Transverse colon (tissue), 4 donors: ENCODE measurements around the gene RHBDL1. TPM values are rescaled to one million over a fixed set of nuclear protein-coding genes. Genes with fewer than 3 reads are reported as not detected.

ENCODE experiments used
- DNase-seq: peaks from one replicate; pipeline ENCODE4 v3.0.0-alpha.2; 2019
- H3K27ac ChIP-seq, 4 donors: fragments of 200-600 bp; sonication (generic); 2 replicates each; pipeline ENCODE4 v1.5.1; 2016 to 2018; ENCODE audit warnings: inconsistent platforms in 4 of 4
- H3K27me3 ChIP-seq: fragments of 200-600 bp; sonication (generic); 2 replicates; pipeline ENCODE4 v1.5.1; 2017; ENCODE audit warnings: inconsistent platforms
- H3K36me3 ChIP-seq, 4 donors: fragments of 200-600 bp; sonication (generic); 2 replicates each; pipeline ENCODE4 v1.5.1; 2017 to 2019; ENCODE audit warnings: inconsistent platforms in 4 of 4
- H3K4me1 ChIP-seq, 4 donors: fragments of 200-600 bp; sonication (generic); 2 replicates each; pipeline ENCODE4 v1.5.1; 2017 to 2020; ENCODE audit warnings: inconsistent platforms in 4 of 4
- H3K4me3 ChIP-seq, 4 donors: fragments of 200-600 bp; sonication (generic); 1 replicate in 1 of 4; 2 replicates in 3 of 4; pipeline versions ENCODE4 v1.5.1 to v1.6.1; 2017 to 2019; ENCODE audit warnings: inconsistent platforms in 4 of 4
- H3K9me3 ChIP-seq, 2 donors: fragments of 200-600 bp; sonication (generic); 2 replicates each; pipeline ENCODE4 v1.5.1; 2017 to 2019; ENCODE audit warnings: inconsistent platforms in 2 of 2
- CTCF ChIP-seq, 5 experiments: fragments of 200-600 bp in 3 of 5; fragments of 450-650 bp in 2 of 5; sonication (generic) in 3 of 5; IDR thresholded peaks; 1 replicate in 2 of 5; 2 replicates in 3 of 5; pipeline ENCODE4 v1.5.1; 2016 to 2017; ENCODE audit warnings: antibody characterized with exemption in 5 of 5, inconsistent platforms in 3 of 5, mild to moderate bottlenecking in 2 of 5, moderate library complexity in 1 of 5
- EP300 ChIP-seq: sonication (generic); formaldehyde crosslinking; IDR thresholded peaks from one replicate; pipeline ENCODE4 v1.6.1; 2017; ENCODE audit warnings: antibody characterized with exemption, low read depth
- POLR2A ChIP-seq: fragments of 450-650 bp; IDR thresholded peaks from one replicate; pipeline ENCODE4 v1.6.1; 2016; ENCODE audit warnings: antibody characterized with exemption, mild to moderate bottlenecking, moderate library complexity
- POLR2AphosphoS5 ChIP-seq, 3 donors: sonication (generic); formaldehyde crosslinking; IDR thresholded peaks; one replicate each; pipeline ENCODE4 v1.6.1; 2016; ENCODE audit warnings: antibody characterized with exemption in 3 of 3
- WGBS, 2 donors: methylation state at CpG; one replicate each; pipeline ENCODE4 v1.1.5; 2018; ENCODE audit warnings: low coverage in 1 of 2; 5-methylcytosine and 5-hydroxymethylcytosine counted together
- in situ Hi-C, 4 donors: fragments of 200-750 bp; cut with MboI; loops; one replicate each; pipeline versions ENCODE4 v1.15.0 to v1.15.1; 2017; ENCODE audit warnings: low sequenced_read_pairs in 3 of 4, low pct_ligation_motif_present in 1 of 4, low pct_unique_long_range_greater_than_20kb in 1 of 4
- intact Hi-C: fragments of 100-400 bp; cut with DNase I; formaldehyde crosslinking; loops from one replicate; pipeline ENCODE4 v1.15.1; 2023; ENCODE audit warnings: low total_unique reads
- total RNA-seq, 4 donors: library from RNA; depleted of rRNA; stranded (reverse); fragments of >200 nt; gene quantifications; one replicate each; pipeline ENCODE4 v1.1.0, GENCODE V29; 2016

Gene RHBDL1
- total RNA-seq, 4 donors from 2014 or later: 1.8 to 39.3 (median 8.1) TPM

- H3K4me3 ChIP-seq: no peak overlapping the region
- TF ChIP-seq EP300: no peak
- TF ChIP-seq CTCF (IDR thresholded peaks at IDR 0.05): no peak
- no peak for TF ChIP-seq POLR2AphosphoS5 (IDR thresholded peaks at IDR 0.05)
- DNase-seq: no peak
- no peaks in the 10 kb centered on the region for H3K27me3 ChIP-seq
- intact Hi-C loops: no loop called here
- WGBS, 2 donors: 89% methylated on average over 21 of the region's 21 CpGs; no CpG with 5 or more reads in 1 of the 2 donors
- H3K27ac ChIP-seq: no peak overlapping the region
- in situ Hi-C loops: no loop called here
- H3K9me3 ChIP-seq: no peaks in the 10 kb centered on the region
- peaks cover 25 to 50% (median 37%) of the 10 kb centered on the region in 4 donors for H3K4me1 ChIP-seq
- peaks cover 0 to 26% (median 5%) of the 10 kb centered on the region in 4 donors for H3K36me3 ChIP-seq
These were observed 2.6 kb upstream of the RHBDL1 start for GRCh38 chr16:672851-673250.

DNA sequence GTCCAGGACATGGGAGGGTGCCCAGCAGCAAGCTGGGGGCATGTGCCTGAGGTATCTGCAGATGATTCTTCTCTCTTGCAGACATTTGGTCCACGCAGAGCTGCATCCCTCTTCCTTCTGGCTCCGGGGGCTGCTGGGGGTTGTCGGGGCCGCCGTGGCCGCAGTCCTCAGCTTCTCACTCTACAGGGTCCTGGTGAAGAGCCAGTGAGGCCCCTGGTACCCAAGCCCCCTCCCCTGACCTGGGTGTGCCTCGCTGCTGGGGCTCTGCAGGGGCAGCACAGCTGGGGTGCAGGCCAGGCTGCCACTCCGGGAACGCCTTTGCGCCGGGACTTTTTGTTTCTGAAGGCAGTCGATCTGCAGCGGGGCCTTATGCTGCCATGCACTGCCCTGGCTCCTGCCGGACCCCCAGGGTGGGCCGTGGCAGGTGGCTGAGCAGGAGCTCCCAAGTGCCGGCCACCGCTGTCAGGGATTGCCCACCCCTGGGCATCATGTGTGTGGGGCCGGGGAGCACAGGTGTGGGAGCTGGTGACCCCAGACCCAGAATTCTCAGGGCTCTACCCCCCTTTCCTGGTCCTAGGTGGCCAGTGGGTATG, 2.0 kb upstream of the RHBDL1 start:
- H3K4me1 ChIP-seq: peaks cover 25 to 50% (median 37%) of the 10 kb centered on the region in 4 donors

GRCh38 chr16:674214-674881, 1.1 kb upstream of the RHBDL1 start:
- in situ Hi-C loops (no loop called here), intact Hi-C loops (no loop called here)
- H3K4me1 ChIP-seq: peaks cover 20 to 50% (median 33%) of the 10 kb centered on the region in 4 donors
- H3K9me3 ChIP-seq: no peaks in the 10 kb centered on the region
- peaks cover 0 to 26% (median 5%) of the 10 kb centered on the region in 4 donors for H3K36me3 ChIP-seq
- peak overlapping the region in 1 of 4 donors; percentile 69 for H3K27ac ChIP-seq
- no peak for DNase-seq
- TF ChIP-seq POLR2AphosphoS5 (IDR thresholded peaks at IDR 0.05): no peak
- 76% methylated on average over 20 of the region's 22 CpGs; no CpG with 5 or more reads in 1 of the 2 donors for WGBS, 2 donors
- no peak overlapping the region for H3K4me3 ChIP-seq
- no peaks in the 10 kb centered on the region for H3K27me3 ChIP-seq

More for the DNA sequence above, 2.0 kb upstream of the RHBDL1 start:
- in situ Hi-C loops (no loop called here), intact Hi-C loops (no loop called here)
- no peak overlapping the region for H3K4me3 ChIP-seq
- TF ChIP-seq POLR2A (no peak), POLR2AphosphoS5 (IDR thresholded peaks at IDR 0.05) (no peak), CTCF (IDR thresholded peaks at IDR 0.05) (no peak), EP300 (no peak)
- no peaks in the 10 kb centered on the region for H3K27me3 ChIP-seq
- H3K36me3 ChIP-seq: peaks cover 0 to 26% (median 5%) of the 10 kb centered on the region in 4 donors
- no peaks in the 10 kb centered on the region for H3K9me3 ChIP-seq
- no peak overlapping the region for H3K27ac ChIP-seq
- 88% methylated on average over 15 of the region's 18 CpGs; no CpG with 5 or more reads in 1 of the 2 donors for WGBS, 2 donors
- DNase-seq: no peak

GRCh38 chr16:675884-676564, 553 bp downstream of the RHBDL1 start:
- in situ Hi-C loops: no loop called here
- peak; percentile 49 for DNase-seq
- peak overlapping the region in 3 of 4 donors; percentile 25 to 44 (median 41) for H3K4me3 ChIP-seq
- peaks cover 20 to 55% (median 38%) of the 10 kb centered on the region in 4 donors for H3K4me1 ChIP-seq
- peak overlapping the region in 3 of 4 donors; percentile 27 to 69 (median 58) for H3K27ac ChIP-seq
- no peaks in the 10 kb centered on the region for H3K9me3 ChIP-seq
- H3K27me3 ChIP-seq: no peaks in the 10 kb centered on the region
- peaks cover 0 to 15% (median 0%) of the 10 kb centered on the region in 4 donors for H3K36me3 ChIP-seq
- WGBS, 2 donors: 41% methylated on average over 9 of the region's 25 CpGs; no CpG with 5 or more reads in 1 of the 2 donors
- TF ChIP-seq CTCF (IDR thresholded peaks at IDR 0.05) (no peak), POLR2A (no peak), EP300 (no peak), POLR2AphosphoS5 (IDR thresholded peaks at IDR 0.05) (no peak)
- intact Hi-C loops: no loop called here
